HG02973 (cell line): Measurements from ENCODE around the gene ARHGEF4.

Experiments
- ATAC-seq: cut with Tn5 transposase; IDR thresholded peaks from one replicate; pipeline ENCODE4 v1.9.1; 2021; ENCODE audit warnings: moderate library complexity; ENCODE audit not compliant: unreplicated experiment

ARHGEF4 gene

GRCh38 chr2:131034122-131035051 lies 197.7 kb downstream of the ARHGEF4 start:
- ATAC-seq = no peak

GRCh38 chr2:131035112-131035825 lies 198.6 kb downstream of the ARHGEF4 start:
- no peak for ATAC-seq

GRCh38 chr2:131035826-131036231 lies 199.1 kb downstream of the ARHGEF4 start:
- no peak for ATAC-seq

GRCh38 chr2:131036269-131036668 lies 199.6 kb downstream of the ARHGEF4 start:
- ATAC-seq = no peak

GRCh38 chr2:131036696-131037397 lies 200.1 kb downstream of the ARHGEF4 start:
- ATAC-seq = no peak

GRCh38 chr2:131037398-131038257 lies 200.9 kb downstream of the ARHGEF4 start:
- ATAC-seq = no peak

- ATAC-seq = no peak
These were observed 201.8 kb downstream of the ARHGEF4 start for GRCh38 chr2:131038258-131039100.

- ATAC-seq = no peak
These were observed 202.4 kb downstream of the ARHGEF4 start for GRCh38 chr2:131039101-131039440.

- no peak for ATAC-seq
These were observed 202.8 kb downstream of the ARHGEF4 start for GRCh38 chr2:131039535-131039907.

- ATAC-seq = no peak
These were observed 203.4 kb downstream of the ARHGEF4 start for GRCh38 chr2:131039908-131040660.

- no peak for ATAC-seq
These were observed 204.1 kb downstream of the ARHGEF4 start for GRCh38 chr2:131040661-131041401.

GRCh38 chr2:131041402-131042147 lies 204.9 kb downstream of the ARHGEF4 start:
- ATAC-seq = no peak

GRCh38 chr2:131042148-131042775 lies 205.5 kb downstream of the ARHGEF4 start:
- no peak for ATAC-seq

GRCh38 chr2:131043199-131044074 lies 206.7 kb downstream of the ARHGEF4 start:
- no peak for ATAC-seq

- no peak for ATAC-seq
These were observed 207.5 kb downstream of the ARHGEF4 start for GRCh38 chr2:131044075-131044756.

GRCh38 chr2:131044757-131045150 lies 208.0 kb downstream of the ARHGEF4 start:
- ATAC-seq = no peak
